ENCODE measurements around the gene XKR8.

XKR8 gene

DNA sequence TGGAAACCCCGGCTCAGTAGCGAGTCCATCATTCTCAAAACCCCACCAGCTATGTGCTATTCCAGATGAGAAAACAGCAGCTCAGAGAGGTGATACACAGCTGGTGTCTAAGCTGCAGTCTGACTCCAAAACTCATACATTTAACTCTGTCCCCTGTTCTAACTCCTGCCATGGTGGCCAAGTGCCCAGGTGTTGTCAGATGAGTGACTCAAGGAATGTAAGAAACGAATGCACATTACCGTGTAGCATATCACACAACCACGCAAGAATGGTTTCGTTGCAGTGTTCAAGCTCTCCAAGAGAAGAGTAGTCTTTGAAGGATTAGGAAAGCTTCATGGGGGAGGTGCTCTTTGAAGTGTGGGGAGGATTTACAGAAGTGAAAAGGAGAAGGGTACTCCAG, 4.7 kb upstream of the XKR8 start:
- no peak for DNase-seq (ENCODE audit: low read depth)

DNA sequence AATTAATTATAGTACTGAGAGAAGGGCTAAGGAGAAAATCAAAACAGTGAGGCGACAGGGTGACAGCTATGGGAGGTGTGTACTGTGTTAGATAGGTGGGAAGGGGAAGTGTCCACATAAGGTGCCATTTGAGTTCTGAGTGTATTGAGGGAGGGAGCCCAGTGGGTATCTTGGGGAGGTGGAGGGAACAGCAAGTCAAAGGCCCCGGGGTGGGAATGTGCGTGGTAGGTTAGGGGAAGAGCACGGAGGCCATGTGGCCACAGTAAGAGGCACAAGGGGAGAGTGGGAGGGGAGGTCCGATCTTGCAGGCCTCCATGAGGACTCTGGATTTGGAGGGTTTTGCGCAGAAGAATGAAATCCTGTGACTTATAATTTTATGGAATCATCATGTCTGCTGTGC, 3.0 kb upstream of the XKR8 start:
- DNase-seq (ENCODE audit: low read depth), result no peak

DNA sequence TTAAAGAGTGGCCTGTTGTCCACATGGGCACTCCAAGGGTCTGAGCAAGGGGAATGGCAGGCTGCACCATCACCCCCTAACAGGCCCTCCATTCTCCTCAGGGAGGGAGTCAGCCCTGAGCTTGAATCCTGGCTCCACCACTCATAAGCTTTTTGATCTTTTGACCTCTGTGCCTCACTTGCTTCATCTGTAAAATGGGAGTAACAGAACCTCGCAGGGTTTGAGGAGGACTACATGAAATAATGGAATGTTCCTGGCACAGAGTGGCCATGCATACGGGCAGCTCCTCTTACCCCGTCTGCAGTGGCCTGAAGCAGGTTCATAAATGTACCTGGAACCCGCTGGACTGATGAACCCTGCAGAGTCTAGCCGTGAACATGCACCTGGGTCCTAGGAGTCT, 2.1 kb upstream of the XKR8 start:
- DNase-seq (ENCODE audit: low read depth), result no peak

DNA sequence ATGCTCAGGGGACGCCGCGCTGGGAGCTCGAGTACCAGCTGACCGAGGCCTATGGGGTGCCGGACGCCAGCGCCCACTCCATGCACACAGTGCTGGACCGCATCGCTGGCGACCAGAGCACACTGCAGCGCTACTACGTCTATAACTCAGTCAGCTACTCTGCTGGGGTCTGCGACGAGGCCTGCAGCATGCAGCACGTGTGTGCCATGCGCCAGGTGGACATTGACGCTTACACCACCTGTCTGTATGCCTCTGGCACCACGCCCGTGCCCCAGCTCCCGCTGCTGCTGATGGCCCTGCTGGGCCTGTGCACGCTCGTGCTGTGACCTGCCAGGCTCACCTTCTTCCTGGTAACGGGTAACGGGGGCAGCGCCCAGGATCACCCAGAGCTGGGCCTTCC, 1.3 kb upstream of the XKR8 start:
- DNase-seq (ENCODE audit: low read depth), result no peak

DNA sequence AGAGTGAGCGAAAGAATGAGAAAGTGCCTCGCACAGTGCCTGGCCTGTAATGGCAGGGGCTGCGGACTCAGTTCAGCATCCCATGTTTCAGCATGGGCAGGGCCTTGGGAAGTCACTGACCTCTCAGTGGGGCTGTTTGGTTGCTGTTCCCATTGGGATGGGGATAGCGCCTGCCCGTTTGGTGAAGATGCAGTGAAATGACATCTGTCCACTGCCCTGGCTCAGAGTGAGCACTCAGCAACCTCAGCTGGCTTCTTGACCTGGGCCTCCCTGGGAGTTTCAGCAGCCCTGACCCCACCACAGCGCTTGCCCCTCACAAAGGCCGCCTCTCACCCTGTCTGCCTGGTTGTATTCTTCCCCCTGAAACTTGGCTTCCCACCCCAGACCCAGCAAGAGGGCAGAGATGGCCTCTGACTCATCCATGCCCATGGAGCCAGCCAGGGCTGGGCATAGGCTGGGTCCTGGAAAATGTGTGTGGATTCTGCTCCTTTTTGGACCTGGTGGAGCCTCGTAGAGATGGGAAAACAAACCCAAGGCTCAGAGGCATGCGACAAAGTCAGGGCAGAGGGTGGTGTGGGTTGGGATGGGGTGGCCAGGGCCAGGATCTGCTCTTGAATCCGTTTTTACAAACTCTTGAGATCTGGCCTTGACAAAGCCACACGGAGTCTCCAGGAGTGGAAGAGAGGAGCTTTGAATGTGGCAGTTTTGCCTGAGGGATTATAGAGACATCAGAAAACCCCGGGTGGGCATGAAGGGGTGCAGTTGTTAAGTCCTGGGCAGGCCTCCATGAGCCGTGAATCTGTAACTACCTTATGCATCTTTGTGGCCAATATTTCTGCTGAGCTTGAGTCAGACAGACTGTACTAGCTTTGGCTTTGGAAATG, 1.2 kb downstream of the XKR8 start:
- DNase-seq (ENCODE audit: low read depth), result no peak

DNA sequence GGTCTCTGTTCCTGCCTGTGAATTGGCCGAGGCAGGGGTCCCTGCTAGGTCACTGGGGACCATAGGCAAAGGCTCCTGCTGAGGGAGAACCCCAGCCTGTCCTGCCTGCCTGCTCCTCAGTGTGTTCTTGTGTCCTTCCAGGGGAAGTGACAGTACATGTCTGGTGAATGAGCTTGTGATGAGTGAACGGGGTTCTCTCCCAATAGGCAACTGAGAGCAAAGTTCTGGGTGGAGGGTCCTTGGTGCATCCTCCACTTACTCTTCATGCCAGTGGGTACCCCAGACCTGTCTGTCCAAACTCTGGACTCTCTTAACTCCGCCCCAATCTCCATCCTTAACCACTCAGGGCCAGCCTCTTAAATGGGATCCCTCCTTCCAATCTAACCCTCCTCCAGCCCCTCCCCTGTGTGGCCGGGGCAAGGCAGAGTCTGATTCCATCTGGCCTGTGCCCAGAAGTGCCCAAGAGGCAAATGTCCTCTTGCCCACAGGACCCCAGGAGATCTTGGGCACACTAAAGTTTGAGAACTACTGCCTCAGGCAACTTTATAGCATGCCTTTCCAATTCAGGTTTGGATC, 2.0 kb downstream of the XKR8 start:
- DNase-seq (ENCODE audit: low read depth), result no peak

DNA sequence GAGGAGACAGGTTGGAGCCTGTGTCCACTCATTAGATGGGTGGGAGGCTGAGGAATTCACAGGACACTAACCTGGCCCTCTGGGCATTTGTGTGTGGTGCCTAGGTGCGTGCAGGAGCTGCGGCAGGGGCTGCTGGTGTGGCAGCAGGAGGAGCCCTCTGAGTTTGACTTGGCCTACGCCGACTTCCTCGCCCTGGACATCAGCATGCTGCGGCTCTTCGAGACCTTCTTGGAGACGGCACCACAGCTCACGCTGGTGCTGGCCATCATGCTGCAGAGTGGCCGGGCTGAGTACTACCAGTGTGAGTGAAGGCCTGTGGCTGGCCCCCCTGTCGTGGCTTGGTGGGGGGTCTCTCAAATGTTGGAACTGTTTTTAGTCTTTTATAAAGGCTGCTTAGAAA, 3.6 kb downstream of the XKR8 start:
- no peak for DNase-seq (ENCODE audit: low read depth)

DNA sequence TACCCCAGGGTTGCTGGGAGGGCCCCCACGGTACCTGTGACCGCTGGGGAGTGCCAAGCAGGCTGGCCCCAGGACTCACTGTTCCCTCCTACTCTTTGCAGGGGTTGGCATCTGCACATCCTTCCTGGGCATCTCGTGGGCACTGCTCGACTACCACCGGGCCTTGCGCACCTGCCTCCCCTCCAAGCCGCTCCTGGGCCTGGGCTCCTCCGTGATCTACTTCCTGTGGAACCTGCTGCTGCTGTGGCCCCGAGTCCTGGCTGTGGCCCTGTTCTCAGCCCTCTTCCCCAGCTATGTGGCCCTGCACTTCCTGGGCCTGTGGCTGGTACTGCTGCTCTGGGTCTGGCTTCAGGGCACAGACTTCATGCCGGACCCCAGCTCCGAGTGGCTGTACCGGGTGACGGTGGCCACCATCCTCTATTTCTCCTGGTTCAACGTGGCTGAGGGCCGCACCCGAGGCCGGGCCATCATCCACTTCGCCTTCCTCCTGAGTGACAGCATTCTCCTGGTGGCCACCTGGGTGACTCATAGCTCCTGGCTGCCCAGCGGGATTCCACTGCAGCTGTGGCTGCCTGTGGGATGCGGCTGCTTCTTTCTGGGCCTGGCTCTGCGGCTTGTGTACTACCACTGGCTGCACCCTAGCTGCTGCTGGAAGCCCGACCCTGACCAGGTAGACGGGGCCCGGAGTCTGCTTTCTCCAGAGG, 6.8 kb downstream of the XKR8 start:
- DNase-seq (ENCODE audit: low read depth), result no peak

DNA sequence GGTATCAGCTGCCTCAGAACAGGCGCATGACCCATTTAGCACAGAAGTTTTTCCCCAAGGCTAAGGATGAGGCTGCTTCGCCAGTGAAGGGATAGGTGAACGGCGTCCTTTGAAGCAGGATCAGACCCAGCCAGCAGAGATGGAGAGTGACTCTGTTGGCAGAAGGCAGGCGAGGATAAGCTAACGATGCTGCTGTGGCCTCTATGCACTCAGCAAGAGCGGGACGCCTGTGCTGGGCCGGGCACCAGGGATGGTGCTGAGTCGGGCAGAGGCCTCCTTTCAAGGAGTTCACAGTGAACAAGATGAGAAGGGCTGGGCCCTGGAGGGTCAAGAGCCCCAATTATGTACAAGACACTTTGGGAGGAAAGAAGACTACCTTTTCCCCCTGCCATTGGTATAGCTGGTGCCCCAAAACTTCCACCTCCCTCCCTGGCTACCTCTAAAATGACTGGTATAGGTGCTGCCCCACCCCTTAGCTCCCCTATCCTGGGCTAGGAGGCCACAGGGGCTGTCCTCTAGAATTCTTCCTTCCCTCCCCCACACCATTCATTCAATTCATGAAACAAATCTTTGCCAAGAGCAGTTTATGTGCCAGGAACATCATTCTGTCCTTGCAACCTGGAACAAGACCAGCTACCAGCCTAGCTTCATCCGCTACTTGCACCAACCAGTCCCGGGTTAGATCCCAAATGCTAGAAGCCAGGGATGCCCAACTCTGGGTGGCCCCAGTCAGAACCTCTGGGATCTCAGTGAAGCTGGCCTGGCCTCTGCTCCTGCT, 7.5 kb downstream of the XKR8 start:
- no peak for DNase-seq (ENCODE audit: low read depth)

DNA sequence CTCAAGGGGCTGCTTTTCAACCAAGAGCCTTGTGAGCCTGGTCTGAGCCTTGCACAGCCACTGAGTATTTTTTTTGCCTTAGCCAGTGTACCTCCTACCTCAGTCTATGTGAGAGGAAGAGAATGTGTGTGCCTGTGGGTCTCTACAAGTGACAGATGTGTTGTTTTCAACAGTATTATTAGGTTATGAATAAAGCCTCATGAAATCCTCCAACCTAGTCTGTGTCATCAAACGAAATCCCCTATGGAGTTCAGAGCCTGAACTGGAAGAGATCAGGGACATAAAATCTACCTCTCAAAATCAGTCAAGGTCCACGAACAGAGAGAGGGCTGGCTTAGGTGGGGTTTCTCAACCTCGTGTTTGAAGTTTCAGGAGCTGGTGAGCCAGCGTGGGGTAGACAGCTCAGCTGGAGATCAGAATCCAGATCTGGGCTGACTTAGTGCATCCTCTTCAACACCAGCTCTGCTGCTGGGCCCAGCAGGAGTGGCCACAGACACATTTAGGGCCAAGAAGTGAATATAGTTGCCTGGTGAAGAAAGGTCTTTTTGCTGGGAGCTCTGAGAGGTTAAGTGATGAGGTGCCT, 8.2 kb downstream of the XKR8 start:
- DNase-seq (ENCODE audit: low read depth), result no peak

DNA sequence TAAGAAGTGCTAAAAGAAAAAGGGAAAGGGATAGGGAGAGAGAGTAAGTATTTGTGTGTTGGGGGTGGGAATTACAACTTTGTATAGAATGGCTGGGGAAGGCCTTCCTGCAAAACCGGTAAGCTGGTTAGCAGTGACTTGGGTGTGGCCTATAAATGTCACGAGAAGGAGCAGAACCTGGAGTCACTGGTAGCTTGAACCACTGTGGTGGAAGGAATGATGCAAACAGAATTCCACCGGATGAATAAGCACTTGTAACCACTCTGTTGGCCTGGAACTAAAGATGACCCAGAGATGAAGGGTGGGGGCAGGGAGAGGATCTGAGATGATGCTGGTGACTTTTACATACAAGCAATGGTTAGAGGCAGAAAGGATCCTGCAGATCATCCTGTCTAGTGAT, 8.9 kb downstream of the XKR8 start:
- DNase-seq (ENCODE audit: low read depth), result no peak

DNA sequence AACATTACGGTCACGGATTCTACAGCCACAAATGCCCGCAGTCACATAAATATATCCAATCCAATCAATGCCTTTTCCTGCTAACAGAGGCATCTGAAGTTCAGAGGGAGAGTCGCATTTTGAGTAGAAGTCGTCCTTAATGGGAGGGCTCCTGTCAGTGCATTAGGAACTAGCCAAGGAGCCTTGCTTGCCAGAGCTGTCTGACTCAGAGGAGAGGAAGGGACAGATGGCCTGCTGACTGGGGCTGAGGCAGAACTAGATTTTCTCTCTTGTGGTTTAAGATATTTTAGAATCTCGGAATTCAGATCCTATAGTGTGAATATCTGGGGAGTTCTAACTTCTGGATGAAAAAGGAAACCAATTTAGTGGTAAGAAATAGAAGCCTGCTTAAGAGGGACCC, 10.6 kb downstream of the XKR8 start:
- DNase-seq (ENCODE audit: low read depth), result no peak

DNA sequence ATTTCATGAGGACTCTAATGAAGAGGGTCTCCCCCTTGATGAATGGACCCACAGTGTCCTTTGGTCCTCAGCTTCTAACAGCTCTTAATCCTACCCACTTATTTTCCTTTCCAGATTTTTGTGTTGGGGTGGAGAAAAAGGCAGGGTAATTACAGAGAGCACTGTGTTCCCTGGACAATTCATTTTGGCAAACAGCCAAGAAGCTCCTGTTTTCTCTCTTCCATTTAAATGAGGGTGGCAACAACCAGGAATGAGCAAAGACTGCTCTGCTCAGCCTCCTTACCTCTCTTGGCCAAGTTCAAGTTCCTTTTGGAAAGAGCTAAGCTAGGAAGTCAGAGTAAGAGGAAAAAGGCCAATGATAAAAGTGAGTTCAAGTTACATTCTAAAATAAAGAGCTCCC, 11.9 kb downstream of the XKR8 start:
- no peak for DNase-seq (ENCODE audit: low read depth)

DNA sequence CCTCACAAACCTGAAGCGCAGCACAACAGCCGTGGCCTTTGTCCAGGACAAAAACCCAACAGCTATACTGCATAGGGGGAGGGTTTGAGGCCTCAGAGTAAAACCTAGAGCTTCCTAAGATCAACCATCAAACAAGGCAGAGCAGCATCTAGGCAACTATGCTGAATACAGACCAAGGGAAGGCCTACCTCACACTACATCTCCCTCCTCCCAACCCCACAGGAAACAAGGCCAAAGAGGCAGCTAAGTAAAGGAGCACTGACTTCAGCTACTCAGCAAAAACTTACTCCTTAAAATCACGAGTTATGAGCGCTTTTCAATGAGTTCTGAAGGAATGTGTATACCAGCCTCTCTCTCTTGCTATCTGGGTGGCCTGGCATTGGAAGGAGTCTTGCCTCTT, 12.4 kb downstream of the XKR8 start:
- DNase-seq (ENCODE audit: low read depth), result no peak

DNA sequence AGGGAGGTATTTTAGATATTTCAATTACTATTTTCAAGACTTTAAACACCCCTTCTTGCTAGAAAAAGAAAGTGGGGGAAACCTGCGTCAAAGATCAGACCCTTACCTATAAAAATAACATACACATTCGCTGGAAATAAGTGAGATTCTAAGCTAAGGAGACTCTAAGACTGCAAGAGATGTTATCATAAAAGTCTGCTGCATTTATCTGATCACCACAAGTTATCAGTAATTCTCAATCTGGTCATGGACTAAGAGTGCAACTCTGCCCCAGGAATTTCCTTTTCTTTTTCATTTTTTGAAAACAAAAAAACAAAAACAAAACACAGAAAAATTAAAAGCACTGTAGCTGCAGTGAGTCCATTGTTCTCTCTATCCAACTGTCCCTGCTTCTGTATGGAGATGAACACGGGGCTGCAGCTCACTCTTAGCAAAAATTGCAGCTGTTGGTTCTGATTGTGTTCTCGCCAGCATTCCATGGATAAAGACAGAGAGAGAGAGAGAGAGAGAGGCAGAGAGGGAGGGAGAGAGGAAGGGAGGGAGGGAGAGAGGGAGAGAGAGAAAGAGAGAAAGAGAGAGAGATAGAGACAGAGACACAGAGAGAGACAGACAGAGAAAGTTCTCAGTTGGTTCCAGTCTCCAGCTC, 14.1 kb downstream of the XKR8 start:
- no peak for DNase-seq (ENCODE audit: low read depth)

DNA sequence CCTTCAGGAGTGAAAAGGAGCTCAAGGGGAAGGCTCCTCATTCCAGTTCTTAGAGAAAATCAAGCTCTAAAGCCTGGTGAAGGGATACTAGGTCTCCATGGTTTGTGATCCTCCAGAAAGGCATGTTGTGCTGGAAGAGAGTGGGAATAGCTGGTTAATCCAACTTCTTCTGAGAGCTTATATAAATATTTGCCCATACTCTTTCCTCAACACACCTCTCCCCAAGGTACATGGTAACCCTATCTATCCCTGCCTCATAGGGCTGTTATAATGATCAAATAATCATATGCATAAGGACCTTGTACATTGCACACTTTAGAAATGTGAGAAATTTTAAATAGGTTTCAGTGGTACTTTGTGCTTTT, 14.6 kb downstream of the XKR8 start:
- DNase-seq (ENCODE audit: low read depth), result no peak

DNA sequence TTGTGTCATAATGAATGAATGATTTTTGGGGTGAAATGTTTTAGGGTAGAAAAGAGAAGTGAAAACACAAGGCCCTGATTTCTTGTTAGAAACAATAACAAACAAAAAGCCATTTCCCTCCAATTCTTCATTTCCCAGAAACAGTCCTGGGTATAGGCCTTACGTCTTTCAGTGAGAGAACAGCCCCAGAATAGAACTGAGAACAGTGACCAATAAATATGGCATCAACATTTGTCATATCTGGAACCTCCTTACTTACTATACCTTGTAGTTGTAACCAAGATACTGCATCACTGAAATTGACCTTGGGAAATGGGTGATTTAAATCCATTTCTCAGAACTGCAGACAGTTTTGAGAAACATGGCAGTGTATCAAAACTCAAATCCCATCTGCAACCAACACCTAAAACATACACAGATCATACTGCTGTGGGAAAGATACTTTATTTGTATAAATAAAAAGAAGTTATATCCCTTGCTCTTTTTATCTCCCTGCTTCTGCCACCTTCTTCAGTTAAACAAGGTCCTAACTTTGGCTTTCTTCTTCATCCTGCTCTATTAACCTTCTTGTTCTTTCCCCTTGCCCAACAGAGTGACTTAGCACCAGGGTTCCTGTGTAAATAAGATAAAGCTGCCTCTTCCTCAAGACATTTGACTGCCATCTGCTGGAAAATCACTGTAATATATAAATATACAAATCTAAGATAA, 19.5 kb downstream of the XKR8 start:
- no peak for DNase-seq (ENCODE audit: low read depth)

DNA sequence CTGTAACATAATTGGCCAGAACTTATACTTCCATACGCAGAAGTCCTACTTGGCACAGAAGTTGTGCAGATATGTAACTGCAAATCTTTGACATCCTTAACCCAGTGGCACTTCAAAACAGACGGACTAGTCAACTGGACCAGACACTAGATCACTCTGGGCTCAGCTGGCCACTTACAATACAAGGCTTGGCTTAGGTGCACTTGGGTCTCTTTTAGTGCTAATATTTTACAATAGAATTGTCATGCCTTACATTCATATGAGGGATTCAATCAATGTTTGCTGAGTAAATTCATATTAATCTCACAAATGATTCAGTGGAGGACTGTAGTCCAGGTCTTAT, 20.1 kb downstream of the XKR8 start:
- DNase-seq (ENCODE audit: low read depth), result no peak

DNA sequence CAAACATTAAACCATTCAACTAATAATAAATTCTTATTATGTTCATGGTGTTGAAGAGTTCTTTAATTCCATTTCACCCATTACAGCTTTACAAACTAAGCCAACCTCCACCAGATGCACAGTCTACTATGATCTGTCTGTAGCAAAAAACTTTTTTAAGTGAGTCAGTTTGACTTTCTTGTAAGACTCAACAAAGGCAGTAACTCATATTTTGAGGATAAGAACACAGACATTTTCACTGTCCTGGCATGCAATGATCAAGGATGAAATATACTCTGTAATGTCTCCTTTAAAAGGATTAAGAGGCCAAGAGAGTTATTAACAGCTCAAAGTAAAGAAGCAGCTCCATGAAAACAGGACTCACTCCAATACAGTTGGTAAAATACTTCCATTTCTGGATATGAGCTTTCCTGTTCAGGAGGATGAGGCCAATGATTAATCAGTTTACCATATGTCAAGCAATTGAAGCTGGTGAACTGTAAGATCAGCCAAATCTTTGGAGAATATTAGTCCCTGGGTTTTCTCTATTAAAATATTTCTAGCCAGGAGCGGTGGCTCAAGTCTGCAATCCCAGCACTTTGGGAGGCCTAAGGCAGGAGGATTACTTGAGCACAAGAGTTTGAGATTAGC, 20.6 kb downstream of the XKR8 start:
- DNase-seq (ENCODE audit: low read depth), result no peak

DNA sequence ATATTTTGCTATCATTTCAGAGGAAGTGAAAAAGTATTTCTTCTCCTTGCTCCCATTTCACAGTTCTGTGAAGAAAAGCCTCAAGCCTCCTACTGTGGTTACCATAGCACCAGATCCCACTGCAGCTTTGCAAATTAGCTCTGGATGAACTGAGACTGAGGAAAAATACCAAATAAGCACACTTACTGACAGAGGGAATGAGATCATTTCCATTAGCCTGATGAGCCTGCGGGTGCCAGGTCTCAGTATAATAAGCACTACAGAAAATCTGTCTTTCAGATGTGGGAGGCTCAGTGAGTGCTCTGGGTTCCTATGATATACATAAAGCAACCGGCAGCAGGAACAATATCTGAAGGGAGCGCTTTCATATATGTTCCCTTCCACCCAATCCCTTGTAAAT, 21.4 kb downstream of the XKR8 start:
- DNase-seq (ENCODE audit: low read depth), result no peak

Measured in activated T-cell treated with anti-CD3 and anti-CD28 coated beads for 48 hours (primary cell).